HepG2 (cell line): ENCODE data around the gene TET2. TPM values are rescaled to one million over a fixed set of nuclear protein-coding genes. Genes with fewer than 3 reads are reported as not detected.

Source experiments
- ATAC-seq: fragments of 200-7000 bp; cut with Tn5 transposase; 3 replicates; pipeline ENCODE4 v1.9.1; 2020; ENCODE audit warnings: mild to moderate bottlenecking, moderate library complexity
- BruUV-seq: library from RNA; stranded (reverse); fragments of 400-500 nt; replicated peaks from 2 replicates; lab custom pipeline; 2021; lab: Mats Ljungman, UMichigan
- CTCF ChIA-PET: fragments of 300-600 bp; formaldehyde crosslinking; extraction: SDS; loops from one replicate; lab custom pipeline; 2021; ENCODE audit warnings: low total read pairs, inconsistent platforms, low intra/inter-chr PET ratio; lab: Yijun Ruan, JAX
- POLR2A ChIA-PET: fragments of 350-600 bp; sonication (Branson Sonifier 250); formaldehyde crosslinking; loops from one replicate; lab custom pipeline; 2020; ENCODE audit warnings: antibody characterized with exemption, inconsistent platforms; lab: Yijun Ruan, JAX
- DNase-seq: peaks from one replicate; pipeline ENCODE4 v3.0.0-alpha.2; 2015; ENCODE audit warnings: low spot score
- FAIRE-seq: peaks from 3 replicates; lab custom pipeline; 2011; peaks lifted over from hg19 to GRCh38; lab: Jason Lieb, UNC
- H2AFZ ChIP-seq: one replicate; pipeline ENCODE4 v1.6.1; 2011; ENCODE audit warnings: low read length, inconsistent platforms
- H3K27ac ChIP-seq: fragments of 300-600 bp; 3 replicates; pipeline ENCODE4 v1.8.0; 2011; ENCODE audit warnings: mixed run types, mild to moderate bottlenecking, mixed read lengths, low read length, inconsistent platforms; ENCODE audit not compliant: insufficient read depth; ENCODE audit errors: extremely low read length
- H3K27me3 ChIP-seq, 2 experiments: fragments of 200-600 bp in 1 of 2; 2 replicates in 1 of 2; 3 replicates in 1 of 2; pipeline versions ENCODE4 v1.6.0 to v1.8.0; 2011; ENCODE audit warnings: low read length in 2 of 2, mild to moderate bottlenecking in 2 of 2, moderate library complexity in 2 of 2, inconsistent platforms in 1 of 2; ENCODE audit not compliant: insufficient read depth in 2 of 2, control insufficient read depth in 1 of 2
- H3K36me3 ChIP-seq, 2 experiments: fragments of 200-600 bp in 1 of 2; replicated peaks in 1 of 2; 2 replicates in 1 of 2; 3 replicates in 1 of 2; pipeline versions ENCODE4 v1.5.1 to v1.8.0; 2011; ENCODE audit warnings: low read length in 2 of 2, inconsistent platforms in 1 of 2; ENCODE audit not compliant: insufficient read depth in 2 of 2, control insufficient read depth in 1 of 2
- H3K4me1 ChIP-seq: 2 replicates; pipeline ENCODE4 v1.5.1; 2012; ENCODE audit warnings: low read length, inconsistent platforms; ENCODE audit not compliant: insufficient read depth
- H3K4me2 ChIP-seq: 2 replicates; pipeline ENCODE4 v1.6.0; 2011; ENCODE audit warnings: low read depth, low read length, inconsistent platforms
- H3K4me3 ChIP-seq, 3 experiments: fragments of 200-600 bp in 1 of 3; sonication (generic), shearing (Covaris generic) in 1 of 3; replicated peaks in 1 of 3; 2 replicates each; pipeline ENCODE4 v1.5.1; 2011 to 2016; ENCODE audit warnings: low read length in 3 of 3, inconsistent platforms in 2 of 3, low read depth in 2 of 3, mild to moderate bottlenecking in 2 of 3, control low read depth in 1 of 3, mixed read lengths in 1 of 3; ENCODE audit not compliant: insufficient read depth in 1 of 3
- H3K79me2 ChIP-seq: one replicate; pipeline ENCODE4 v1.6.1; 2011; ENCODE audit warnings: low read length, inconsistent platforms; ENCODE audit not compliant: insufficient read depth
- H3K9ac ChIP-seq: 2 replicates; pipeline ENCODE4 v1.6.0; 2011; ENCODE audit warnings: mild to moderate bottlenecking, low read depth, low read length, inconsistent platforms; ENCODE audit not compliant: insufficient read depth
- H3K9me3 ChIP-seq: 2 replicates; pipeline ENCODE4 v1.5.1; 2012; ENCODE audit warnings: mild to moderate bottlenecking, low read length
- H4K20me1 ChIP-seq: 2 replicates; pipeline ENCODE4 v1.6.0; 2011; ENCODE audit warnings: inconsistent platforms, mild to moderate bottlenecking, low read length, moderate library complexity; ENCODE audit not compliant: insufficient read depth
- ELF4 ChIP-seq: sonication (generic); formaldehyde crosslinking; IDR thresholded peaks from 2 replicates; pipeline ENCODE4 v1.5.0; 2020; ENCODE audit warnings: missing genetic modification reagents, mild to moderate bottlenecking, moderate library complexity, borderline replicate concordance
- IKZF5 ChIP-seq: IDR thresholded peaks from 2 replicates; pipeline ENCODE4 v1.6.1; 2018; ENCODE audit warnings: missing genetic modification reagents, mild to moderate bottlenecking, missing compliant biosample characterization
- MAX ChIP-seq: IDR thresholded peaks from 2 replicates; pipeline ENCODE4 v1.6.1; 2012; ENCODE audit warnings: inconsistent platforms
- SIN3A ChIP-seq: IDR thresholded peaks from 2 replicates; pipeline ENCODE4 v1.6.1; 2011; ENCODE audit warnings: low read depth, mild to moderate bottlenecking, control low read depth, low read length, borderline replicate concordance
- ZFP62 ChIP-seq: sonication (generic); formaldehyde crosslinking; IDR thresholded peaks from 2 replicates; pipeline ENCODE4 v1.4.0; 2020; ENCODE audit warnings: missing genetic modification reagents
- ZNF274 ChIP-seq: sonication (generic); formaldehyde crosslinking; IDR thresholded peaks from 2 replicates; pipeline ENCODE4 v1.5.1; 2020; ENCODE audit warnings: mild to moderate bottlenecking, missing genetic modification reagents
- WGBS: methylation state at CpG from one replicate; pipeline ENCODE4 v1.1.6; 2017; ENCODE audit warnings: low lambda C conversion rate; 5-methylcytosine and 5-hydroxymethylcytosine counted together
- in situ Hi-C: cut with HindIII; loops from 2 replicates; pipeline ENCODE4 v1.10.0; 2017; ENCODE audit warnings: low pct_unique_long_range_greater_than_20kb; ENCODE audit not compliant: extremely low pct_ligation_motif_present
- intact Hi-C: fragments of 100-400 bp; cut with micrococcal nuclease; formaldehyde crosslinking; loops from one replicate; pipeline ENCODE4 v1.10.0; 2022; ENCODE audit not compliant: unreplicated experiment
- polyA plus RNA-seq, 8 experiments: library from polyadenylated mRNA; depleted of rRNA in 3 of 8; stranded (reverse) in 7 of 8; unstranded in 1 of 8; fragments of >200 nt; fragmentation: Illumina TruSeq in 4 of 8; extraction: Trizol in 4 of 8; gene quantifications; 2 replicates each; pipeline versions ENCODE4 v1.2.1 to v1.2.3, GENCODE V29; 2011 to 2016; ENCODE audit warnings: low read depth in 4 of 8, missing spikeins in 1 of 8, mixed read lengths in 1 of 8; ENCODE audit not compliant: insufficient read depth in 1 of 8
- total RNA-seq, 5 experiments: library from RNA; depleted of rRNA; stranded (reverse); fragments of >200 nt; fragmentation: Illumina TruSeq; extraction: Trizol; gene quantifications; 2 replicates each; pipeline ENCODE4 v1.2.3, GENCODE V29; 2016; ENCODE audit warnings: low read depth in 1 of 5
- TF ChIP-seq, protein P1 (sequence below): sonication (generic); formaldehyde crosslinking; IDR thresholded peaks from 2 replicates; pipeline ENCODE4 v1.4.0; 2020; ENCODE audit warnings: missing genetic modification reagents, borderline replicate concordance
- TF ChIP-seq, protein P2 (sequence below): sonication (generic); formaldehyde crosslinking; conservative IDR thresholded peaks from 2 replicates; pipeline ENCODE4 v1.4.0; 2020; ENCODE audit warnings: missing genetic modification reagents

The TET2 gene
- total and polyA plus RNA-seq, 2 of the 13 experiments (the other 11 are each of a cell fraction or from before 2014, with no cell fraction given) = 4.7 to 4.8 TPM

- TF ChIP-seq, protein P1, sequence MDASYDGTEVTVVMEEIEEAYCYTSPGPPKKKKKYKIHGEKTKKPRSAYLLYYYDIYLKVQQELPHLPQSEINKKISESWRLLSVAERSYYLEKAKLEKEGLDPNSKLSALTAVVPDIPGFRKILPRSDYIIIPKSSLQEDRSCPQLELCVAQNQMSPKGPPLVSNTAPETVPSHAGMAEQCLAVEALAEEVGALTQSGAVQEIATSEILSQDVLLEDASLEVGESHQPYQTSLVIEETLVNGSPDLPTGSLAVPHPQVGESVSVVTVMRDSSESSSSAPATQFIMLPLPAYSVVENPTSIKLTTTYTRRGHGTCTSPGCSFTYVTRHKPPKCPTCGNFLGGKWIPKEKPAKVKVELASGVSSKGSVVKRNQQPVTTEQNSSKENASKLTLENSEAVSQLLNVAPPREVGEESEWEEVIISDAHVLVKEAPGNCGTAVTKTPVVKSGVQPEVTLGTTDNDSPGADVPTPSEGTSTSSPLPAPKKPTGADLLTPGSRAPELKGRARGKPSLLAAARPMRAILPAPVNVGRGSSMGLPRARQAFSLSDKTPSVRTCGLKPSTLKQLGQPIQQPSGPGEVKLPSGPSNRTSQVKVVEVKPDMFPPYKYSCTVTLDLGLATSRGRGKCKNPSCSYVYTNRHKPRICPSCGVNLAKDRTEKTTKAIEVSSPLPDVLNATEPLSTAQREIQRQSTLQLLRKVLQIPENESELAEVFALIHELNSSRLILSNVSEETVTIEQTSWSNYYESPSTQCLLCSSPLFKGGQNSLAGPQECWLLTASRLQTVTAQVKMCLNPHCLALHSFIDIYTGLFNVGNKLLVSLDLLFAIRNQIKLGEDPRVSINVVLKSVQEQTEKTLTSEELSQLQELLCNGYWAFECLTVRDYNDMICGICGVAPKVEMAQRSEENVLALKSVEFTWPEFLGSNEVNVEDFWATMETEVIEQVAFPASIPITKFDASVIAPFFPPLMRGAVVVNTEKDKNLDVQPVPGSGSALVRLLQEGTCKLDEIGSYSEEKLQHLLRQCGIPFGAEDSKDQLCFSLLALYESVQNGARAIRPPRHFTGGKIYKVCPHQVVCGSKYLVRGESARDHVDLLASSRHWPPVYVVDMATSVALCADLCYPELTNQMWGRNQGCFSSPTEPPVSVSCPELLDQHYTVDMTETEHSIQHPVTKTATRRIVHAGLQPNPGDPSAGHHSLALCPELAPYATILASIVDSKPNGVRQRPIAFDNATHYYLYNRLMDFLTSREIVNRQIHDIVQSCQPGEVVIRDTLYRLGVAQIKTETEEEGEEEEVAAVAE (CRISPR knock-in tag) = 0 out of 2 replicates have a peak, but pooled peaks have one; percentile 9
- TF ChIP-seq ELF4 = 0 out of 2 replicates have a peak, but pooled peaks have one; percentile 62
- 0 out of 2 replicates have a peak, but pooled peaks have one; percentile 1 for TF ChIP-seq MAX
- no peak for TF ChIP-seq IKZF5
Observed at GRCh38 chr4:105147016-105147552, 408 bp downstream of the TET2 start (continued).

- intact Hi-C loops (loop anchor here (2.0 to 5.0 kb wide), 3 partner anchors 45 to 200 kb away; no protein-coding TSS in a partner anchor), in situ Hi-C loops (no loop called here)
- no peaks in the 10 kb centered on the region; a peak in 2 of 5 replicates for H3K27me3 ChIP-seq
- H3K9me3 ChIP-seq = no peaks in the 10 kb centered on the region
- FAIRE-seq (no peak), ATAC-seq (peak; percentile 18), DNase-seq (peak; percentile 24)
- TF ChIP-seq ZNF274 (CRISPR knock-in tag) (no peak), ZFP62 (CRISPR knock-in tag) (no peak), SIN3A (0 out of 2 replicates have a peak, but pooled peaks have one; percentile 13), IKZF5 (no peak)
- TF ChIP-seq, protein P2, sequence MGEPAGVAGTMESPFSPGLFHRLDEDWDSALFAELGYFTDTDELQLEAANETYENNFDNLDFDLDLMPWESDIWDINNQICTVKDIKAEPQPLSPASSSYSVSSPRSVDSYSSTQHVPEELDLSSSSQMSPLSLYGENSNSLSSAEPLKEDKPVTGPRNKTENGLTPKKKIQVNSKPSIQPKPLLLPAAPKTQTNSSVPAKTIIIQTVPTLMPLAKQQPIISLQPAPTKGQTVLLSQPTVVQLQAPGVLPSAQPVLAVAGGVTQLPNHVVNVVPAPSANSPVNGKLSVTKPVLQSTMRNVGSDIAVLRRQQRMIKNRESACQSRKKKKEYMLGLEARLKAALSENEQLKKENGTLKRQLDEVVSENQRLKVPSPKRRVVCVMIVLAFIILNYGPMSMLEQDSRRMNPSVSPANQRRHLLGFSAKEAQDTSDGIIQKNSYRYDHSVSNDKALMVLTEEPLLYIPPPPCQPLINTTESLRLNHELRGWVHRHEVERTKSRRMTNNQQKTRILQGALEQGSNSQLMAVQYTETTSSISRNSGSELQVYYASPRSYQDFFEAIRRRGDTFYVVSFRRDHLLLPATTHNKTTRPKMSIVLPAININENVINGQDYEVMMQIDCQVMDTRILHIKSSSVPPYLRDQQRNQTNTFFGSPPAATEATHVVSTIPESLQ (CRISPR knock-in tag) = no peak
- H3K4me3 ChIP-seq = peak overlapping the region; percentile 75 to 89 (median 82)
- WGBS = 2% methylated on average over 15 of the region's 16 CpGs
- peaks cover 4% of the 10 kb centered on the region; the same call in 1 of the 2 replicates for H4K20me1 ChIP-seq
- no peaks in the 10 kb centered on the region for H3K36me3 ChIP-seq
- peak overlapping the region; percentile 64 for H3K27ac ChIP-seq
- peaks cover 44% of the 10 kb centered on the region for H3K4me1 ChIP-seq
- BruUV-seq = no TSS peak
- POLR2A ChIA-PET = interaction anchor here (0.6 to 2.4 kb wide), 4 partner anchors 14 to 326 kb away, joined by 3 to 14 read pairs (median 6); partner anchors contain the start of gene PPA2
- CTCF ChIA-PET = no interaction called here
- peaks cover 33% of the 10 kb centered on the region for H3K79me2 ChIP-seq
- peak overlapping the region; percentile 94 for H3K4me2 ChIP-seq
- peak overlapping the region; percentile 90 for H3K9ac ChIP-seq
- H2AFZ ChIP-seq = peak overlapping the region; percentile 93
Observed at GRCh38 chr4:105147553-105148161, 981 bp downstream of the TET2 start.
